ENCODE data around the gene SMIM35. TPM values are rescaled to one million over a fixed set of nuclear protein-coding genes. Genes with fewer than 3 reads are reported as not detected.

The SMIM35 gene
- total RNA-seq, 4 donors from 2014 or later = not detected

DNA sequence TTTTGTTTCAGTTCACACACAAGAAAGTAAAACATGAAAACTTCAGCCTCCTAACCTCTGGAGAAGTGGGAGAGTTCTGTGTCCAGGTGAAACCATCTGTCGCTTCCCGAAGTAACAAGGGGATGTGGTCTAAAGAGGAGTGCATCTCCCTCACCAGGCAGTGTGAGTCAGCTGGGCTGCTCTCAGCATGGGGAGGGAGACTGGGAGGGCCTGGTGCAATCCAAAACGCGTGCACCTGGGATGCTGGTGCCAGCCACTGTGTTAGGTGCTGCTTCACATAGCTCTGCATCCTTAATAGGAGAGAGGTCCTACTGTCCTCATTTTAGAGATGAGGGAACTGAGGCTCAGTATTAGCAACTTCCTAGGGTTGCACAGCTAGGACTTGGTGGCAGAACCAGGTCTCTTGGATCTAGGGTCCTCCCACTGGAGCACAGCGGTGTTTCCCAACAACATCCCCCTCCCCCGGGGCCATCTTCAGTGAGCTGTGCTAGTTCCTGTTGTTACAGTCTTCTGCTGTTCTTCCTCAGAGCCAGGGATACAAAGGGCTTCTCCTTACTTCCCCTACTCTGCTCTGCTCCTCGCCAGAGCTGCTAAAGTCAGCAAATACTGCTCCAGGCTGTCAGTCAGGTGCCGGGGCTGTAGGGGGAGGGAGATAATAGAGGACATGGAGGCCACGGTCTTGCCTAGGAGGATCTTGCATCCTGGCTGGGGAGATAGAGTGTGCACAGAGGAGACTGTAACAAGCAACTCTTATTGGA lies 92.6 kb downstream of the SMIM35 start:
- no peak overlapping the region for H3K27ac ChIP-seq
- no peaks in the 10 kb centered on the region for H3K27me3 ChIP-seq
- intact Hi-C loops (cut with DNase I; ENCODE audit: low total_unique reads) = no loop called here
- DNase-seq = no peak
- H3K4me1 ChIP-seq = no peaks in the 10 kb centered on the region
- no peaks in the 10 kb centered on the region for H3K36me3 ChIP-seq
- TF ChIP-seq, protein P1, sequence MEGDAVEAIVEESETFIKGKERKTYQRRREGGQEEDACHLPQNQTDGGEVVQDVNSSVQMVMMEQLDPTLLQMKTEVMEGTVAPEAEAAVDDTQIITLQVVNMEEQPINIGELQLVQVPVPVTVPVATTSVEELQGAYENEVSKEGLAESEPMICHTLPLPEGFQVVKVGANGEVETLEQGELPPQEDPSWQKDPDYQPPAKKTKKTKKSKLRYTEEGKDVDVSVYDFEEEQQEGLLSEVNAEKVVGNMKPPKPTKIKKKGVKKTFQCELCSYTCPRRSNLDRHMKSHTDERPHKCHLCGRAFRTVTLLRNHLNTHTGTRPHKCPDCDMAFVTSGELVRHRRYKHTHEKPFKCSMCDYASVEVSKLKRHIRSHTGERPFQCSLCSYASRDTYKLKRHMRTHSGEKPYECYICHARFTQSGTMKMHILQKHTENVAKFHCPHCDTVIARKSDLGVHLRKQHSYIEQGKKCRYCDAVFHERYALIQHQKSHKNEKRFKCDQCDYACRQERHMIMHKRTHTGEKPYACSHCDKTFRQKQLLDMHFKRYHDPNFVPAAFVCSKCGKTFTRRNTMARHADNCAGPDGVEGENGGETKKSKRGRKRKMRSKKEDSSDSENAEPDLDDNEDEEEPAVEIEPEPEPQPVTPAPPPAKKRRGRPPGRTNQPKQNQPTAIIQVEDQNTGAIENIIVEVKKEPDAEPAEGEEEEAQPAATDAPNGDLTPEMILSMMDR (IDR thresholded peaks at IDR 0.05) = no peak
- H3K4me3 ChIP-seq = no peak overlapping the region
- no peaks in the 10 kb centered on the region for H3K9me3 ChIP-seq

DNA sequence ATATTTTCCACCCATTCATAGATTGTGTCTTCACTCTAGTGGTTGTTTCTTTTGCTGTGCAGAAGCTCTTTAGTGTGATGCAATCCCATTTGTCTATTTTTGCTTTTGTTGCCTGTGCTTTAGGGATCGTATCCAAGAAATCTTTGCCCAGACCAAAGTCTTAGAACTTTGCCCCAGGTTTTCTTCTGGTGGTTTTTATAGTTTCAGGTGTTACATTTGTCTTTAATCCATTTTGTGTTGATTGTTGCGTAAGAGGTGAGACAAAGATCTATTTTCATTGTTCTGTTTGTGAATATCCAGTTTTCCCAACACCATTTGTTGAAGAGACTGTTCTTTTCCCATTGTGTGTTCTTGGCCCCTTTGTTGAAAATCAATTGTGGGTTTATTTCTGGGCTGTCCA lies 94.1 kb downstream of the SMIM35 start:
- H3K27ac ChIP-seq = no peak overlapping the region
- no peak overlapping the region for H3K4me3 ChIP-seq
- H3K36me3 ChIP-seq = no peaks in the 10 kb centered on the region

DNA sequence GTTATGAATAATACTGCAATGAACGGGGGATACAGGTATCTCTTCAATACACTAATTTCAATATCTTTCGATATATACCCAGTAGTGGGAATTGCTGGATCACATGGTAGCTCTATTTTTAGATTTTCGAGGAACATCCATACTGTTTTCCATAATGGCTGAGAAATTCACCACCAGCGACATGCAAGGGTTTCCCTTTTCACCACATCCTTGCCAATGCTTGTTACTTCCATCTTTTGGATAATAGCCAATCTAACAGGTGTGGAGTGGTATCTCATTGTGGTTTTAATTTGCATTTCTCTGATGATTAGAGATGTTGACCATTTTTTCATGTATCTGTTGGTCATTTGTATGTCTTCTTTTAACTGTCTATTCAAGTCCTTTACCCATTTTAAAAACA lies 94.6 kb downstream of the SMIM35 start:
- no peak for TF ChIP-seq POLR2A (IDR thresholded peaks at IDR 0.05)
- TF ChIP-seq, protein P1 (IDR thresholded peaks at IDR 0.05) = no peak
- DNase-seq = no peak
- H3K27me3 ChIP-seq = no peaks in the 10 kb centered on the region
- H3K27ac ChIP-seq = no peak overlapping the region
- intact Hi-C loops (cut with DNase I; ENCODE audit: low total_unique reads) = no loop called here
- H3K4me1 ChIP-seq = no peaks in the 10 kb centered on the region
- no peaks in the 10 kb centered on the region for H3K9me3 ChIP-seq
- no peak overlapping the region for H3K4me3 ChIP-seq
- no peaks in the 10 kb centered on the region for H3K36me3 ChIP-seq

More for the DNA sequence above, 94.1 kb downstream of the SMIM35 start:
- Histone ChIP-seq H3K27me3 (no peaks in the 10 kb centered on the region), H3K9me3 (no peaks in the 10 kb centered on the region), H3K4me1 (no peaks in the 10 kb centered on the region)
- DNase-seq = no peak
- TF ChIP-seq POLR2A (IDR thresholded peaks at IDR 0.05) = no peak
- TF ChIP-seq, protein P1 (IDR thresholded peaks at IDR 0.05) = no peak
- intact Hi-C loops (cut with DNase I; ENCODE audit: low total_unique reads) = no loop called here

DNA sequence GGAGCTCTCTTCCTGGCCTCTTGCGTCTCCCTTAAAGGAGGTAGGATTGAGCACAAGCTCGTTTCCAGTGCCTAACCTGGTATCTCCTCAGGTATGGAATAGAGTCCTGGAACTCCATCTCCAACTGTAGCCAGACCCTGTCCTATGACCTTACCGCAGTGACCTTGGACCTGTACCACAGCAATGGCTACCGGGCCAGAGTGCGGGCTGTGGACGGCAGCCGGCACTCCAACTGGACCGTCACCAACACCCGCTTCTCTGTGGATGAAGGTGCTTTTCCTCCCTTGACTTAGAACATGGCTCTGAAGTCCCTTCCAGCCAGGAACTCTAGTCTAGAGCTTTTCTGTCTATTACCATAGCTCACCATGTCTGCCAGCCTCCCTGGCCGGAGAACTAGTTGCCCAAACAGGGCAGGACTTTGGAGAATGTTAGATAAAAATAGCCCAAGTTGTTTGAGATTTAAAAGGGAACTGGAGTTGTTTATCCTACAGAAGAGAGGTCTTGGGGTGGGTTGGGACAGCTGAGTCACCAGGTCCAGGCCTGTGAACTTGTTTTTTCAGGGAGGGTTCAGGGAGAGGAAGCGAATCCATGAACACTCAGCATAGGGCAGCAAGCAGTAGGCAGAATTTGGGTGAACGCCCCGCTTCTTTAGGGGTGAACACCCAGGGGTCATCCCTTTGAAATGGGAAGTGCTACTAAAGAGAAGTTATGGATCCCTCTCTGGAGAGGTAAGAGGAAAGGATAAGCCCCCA lies 97.2 kb downstream of the SMIM35 start:
- no peaks in the 10 kb centered on the region for H3K4me1 ChIP-seq
- H3K27me3 ChIP-seq = no peaks in the 10 kb centered on the region
- H3K4me3 ChIP-seq = no peak overlapping the region
- TF ChIP-seq, protein P1 (IDR thresholded peaks at IDR 0.05) = no peak
- DNase-seq = no peak
- intact Hi-C loops (cut with DNase I; ENCODE audit: low total_unique reads) = no loop called here
- H3K36me3 ChIP-seq = no peaks in the 10 kb centered on the region
- no peaks in the 10 kb centered on the region for H3K9me3 ChIP-seq
- H3K27ac ChIP-seq = no peak overlapping the region

DNA sequence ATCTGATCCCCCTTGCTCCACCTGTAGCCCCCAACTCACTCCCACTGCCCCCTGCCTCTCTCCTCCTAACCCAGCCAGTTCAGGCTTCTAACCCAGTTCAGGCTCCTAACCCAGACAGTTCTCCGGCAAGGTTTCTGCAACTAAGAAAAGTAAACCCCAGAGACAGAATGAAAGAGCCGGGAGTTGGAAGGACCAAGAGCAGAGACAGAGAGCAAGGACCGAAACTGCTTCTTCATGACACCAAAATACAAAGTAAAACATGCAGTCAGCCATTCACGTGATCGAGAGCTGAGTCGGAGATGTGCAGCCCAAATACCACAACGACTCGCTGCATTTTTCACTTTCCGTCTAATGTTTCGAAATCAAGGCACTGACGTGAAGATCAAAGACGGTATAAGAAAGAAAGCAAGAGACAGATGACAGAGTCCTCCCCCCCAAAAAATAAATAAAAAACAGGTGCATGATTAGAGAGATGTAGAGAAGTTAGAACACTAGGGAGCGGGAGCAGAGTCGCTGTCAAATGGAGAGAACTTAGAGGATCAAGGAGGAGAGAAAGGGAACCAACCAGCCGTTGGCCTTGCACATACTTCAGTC lies 99.7 kb downstream of the SMIM35 start:
- Histone ChIP-seq H3K27me3 (no peaks in the 10 kb centered on the region), H3K27ac (peak overlapping the region; percentile 42 to 65), H3K36me3 (no peaks in the 10 kb centered on the region), H3K4me3 (peak overlapping the region; percentile 38 to 46), H3K9me3 (no peaks in the 10 kb centered on the region), H3K4me1 (no peaks in the 10 kb centered on the region)
- no peak for DNase-seq
- TF ChIP-seq POLR2A (IDR thresholded peaks at IDR 0.05) = no peak
- TF ChIP-seq, protein P1 (IDR thresholded peaks at IDR 0.05) = no peak
- intact Hi-C loops (cut with DNase I; ENCODE audit: low total_unique reads) = no loop called here
